ENCODE results near the gene TLN1.

TLN1 gene

GRCh38 chr9:35686222-35687203, 45.5 kb downstream of the TLN1 start:
- DNase-seq (ENCODE audit: low read depth in 2 of 2): no peak

DNA sequence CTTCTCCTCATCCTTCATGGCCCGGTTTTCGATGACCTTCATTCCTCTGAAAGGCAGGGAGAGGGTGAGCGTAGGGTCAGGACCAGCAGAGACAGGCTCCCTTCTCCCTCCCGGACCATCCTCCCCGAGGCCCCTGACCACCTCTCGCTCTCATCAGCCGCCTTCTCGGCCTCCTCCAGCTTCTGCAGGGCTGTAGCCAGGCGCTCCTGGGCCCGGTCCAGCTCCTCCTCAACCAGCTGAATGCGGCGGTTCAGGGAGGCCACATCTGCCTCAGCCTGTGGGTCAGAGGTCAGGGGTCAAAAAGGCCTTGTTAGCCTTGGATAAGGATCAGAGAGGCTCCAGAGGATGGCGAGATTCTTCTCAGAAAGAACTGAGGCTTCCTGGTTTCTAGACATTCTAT, 46.5 kb downstream of the TLN1 start:
- no peak for DNase-seq (ENCODE audit: low read depth in 2 of 2)

- DNase-seq (ENCODE audit: low read depth in 2 of 2): no peak
These were observed 47.1 kb downstream of the TLN1 start for GRCh38 chr9:35684921-35685320.

DNA sequence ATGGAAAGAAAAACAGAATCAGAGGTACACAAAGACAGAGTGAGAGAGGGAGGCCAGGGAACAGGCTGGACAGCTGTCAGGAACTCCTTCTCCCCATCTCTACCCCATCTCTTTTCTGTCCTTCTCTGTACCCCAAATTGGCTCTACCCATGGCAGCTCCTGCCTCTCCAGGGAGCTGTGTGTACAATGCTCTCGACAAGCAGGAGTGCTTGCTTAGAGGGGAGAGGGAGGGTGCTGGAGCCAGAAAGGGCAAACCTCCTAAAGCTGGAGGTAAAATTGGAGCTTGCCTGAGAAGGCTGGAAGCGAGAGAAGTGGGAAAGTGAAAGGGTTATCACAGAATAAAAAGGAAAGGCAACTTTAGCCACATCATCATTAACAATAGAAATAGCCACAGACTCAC, 48.7 kb downstream of the TLN1 start:
- DNase-seq (ENCODE audit: low read depth in 2 of 2): no peak

GRCh38 chr9:35682520-35683315, 49.3 kb downstream of the TLN1 start:
- no peak for DNase-seq (ENCODE audit: low read depth in 2 of 2)

DNA sequence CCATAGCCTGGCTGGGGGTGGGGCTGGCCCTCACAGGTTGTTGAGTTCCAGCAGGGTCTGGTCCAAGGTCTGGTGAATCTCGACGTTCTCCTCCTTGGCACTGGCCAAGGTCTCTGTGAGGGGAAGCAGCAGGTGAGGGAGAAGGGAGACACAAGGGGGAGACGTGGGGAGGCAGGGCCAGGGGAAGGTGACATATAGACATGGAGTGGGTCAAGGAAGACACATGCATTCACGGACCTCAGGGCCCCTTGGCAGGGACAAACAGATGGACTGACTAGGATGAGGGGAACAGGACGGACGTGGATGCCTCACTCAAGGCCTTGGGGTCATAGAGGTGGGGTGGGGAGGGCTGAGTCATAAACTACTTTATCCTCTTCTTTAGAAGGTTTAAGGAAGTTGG, 49.9 kb downstream of the TLN1 start:
- DNase-seq (ENCODE audit: low read depth in 2 of 2): no peak

DNA sequence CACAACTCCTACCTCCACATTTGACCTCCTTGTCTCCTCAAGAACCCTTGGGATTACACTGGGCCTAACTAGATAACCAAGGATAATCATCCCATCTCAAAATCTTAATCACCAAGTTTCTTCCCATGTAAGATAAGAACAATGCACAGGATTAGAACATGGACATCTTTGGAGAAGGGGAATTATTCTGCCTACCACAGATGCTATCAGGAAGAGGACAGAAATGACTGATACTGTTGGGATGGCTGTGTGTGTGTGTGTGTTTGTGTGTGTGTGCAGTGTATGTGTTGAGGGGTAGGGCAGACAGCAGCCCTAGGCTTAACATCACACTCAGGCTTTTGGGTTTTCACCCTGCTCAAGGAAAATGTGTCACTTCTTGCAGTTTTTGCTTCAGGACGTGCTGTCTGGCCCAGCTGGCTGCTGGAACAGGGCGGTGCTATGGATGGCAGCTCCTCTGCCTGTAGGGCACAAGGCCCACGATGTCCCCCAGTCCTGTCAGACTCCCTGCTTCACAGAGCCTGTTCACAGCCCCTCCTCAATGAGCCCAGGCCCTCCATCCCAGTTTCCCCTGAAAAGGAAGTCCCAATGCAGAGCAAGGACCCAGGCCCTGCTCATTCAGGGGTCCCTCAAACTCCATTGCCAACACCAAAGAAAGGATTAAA, 50.5 kb downstream of the TLN1 start:
- DNase-seq (ENCODE audit: low read depth in 2 of 2): no peak

DNA sequence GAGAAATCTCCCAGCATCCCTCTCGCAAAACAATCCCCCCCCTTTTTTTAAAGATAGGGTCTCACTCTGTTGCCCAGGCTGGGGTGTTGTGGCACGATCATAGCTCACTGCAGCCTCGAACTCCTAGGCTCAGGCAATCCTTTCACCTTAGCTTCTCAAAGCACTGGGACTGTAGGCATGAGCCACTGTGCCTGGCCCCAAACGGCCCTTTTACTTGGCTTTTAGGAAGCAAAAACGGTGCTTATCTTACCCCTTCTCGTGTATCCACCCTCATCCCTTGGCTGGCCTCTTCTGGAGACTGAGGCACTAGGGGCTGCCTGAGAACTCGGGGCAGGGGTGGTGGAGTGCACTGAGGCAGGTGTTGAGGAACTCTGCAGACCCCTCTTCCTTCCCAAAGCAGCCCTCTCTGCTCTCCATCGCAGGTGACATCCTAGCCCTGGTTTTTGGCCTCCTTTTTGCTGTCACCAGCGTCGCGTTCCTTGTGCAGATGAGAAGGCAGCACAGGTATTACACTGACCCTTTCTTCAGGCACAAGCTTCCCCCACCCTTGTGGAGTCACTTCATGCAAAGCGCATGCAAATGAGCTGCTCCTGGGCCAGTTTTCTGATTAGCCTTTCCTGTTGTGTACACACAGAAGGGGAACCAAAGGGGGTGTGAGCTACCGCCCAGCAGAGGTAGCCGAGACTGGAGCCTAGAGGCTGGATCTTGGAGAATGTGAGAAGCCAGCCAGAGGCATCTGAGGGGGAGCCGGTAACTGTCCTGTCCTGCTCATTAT, 51.5 kb downstream of the TLN1 start:
- DNase-seq (ENCODE audit: low read depth in 2 of 2): no peak

DNA sequence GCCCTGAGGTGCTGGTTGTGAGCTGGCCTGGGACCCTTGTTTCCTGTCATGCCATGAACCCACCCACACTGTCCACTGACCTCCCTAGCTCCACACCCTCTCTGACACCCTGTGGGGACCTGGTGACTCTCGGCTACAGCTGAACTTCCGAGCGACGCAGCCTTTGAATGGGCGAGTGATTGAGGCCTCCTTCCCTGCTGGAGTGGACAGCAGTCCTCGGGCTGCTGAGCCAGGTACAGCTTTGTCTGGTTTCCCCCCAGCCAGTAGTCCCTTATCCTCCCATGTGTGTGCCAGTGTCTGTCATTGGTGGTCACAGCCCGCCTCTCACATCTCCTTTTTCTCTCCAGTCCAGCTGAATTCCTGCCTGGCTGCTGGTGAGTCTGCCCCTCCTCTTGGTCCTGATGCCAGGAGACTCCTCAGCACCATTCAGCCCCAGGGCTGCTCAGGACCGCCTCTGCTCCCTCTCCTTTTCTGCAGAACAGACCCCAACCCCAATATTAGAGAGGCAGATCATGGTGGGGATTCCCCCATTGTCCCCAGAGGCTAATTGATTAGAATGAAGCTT, 52.1 kb downstream of the TLN1 start:
- no peak for DNase-seq (ENCODE audit: low read depth in 2 of 2)

DNA sequence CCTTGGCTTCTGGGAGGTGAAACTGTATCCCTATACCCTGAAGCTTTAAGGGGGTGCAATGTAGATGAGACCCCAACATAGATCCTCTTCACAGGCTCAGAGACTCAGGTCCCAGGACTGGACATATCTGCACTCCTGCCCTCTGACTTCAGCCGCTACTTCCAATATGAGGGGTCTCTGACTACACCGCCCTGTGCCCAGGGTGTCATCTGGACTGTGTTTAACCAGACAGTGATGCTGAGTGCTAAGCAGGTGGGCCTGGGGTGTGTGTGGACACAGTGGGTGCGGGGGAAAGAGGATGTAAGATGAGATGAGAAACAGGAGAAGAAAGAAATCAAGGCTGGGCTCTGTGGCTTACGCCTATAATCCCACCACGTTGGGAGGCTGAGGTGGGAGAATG, 52.9 kb downstream of the TLN1 start:
- DNase-seq (ENCODE audit: low read depth in 2 of 2): no peak

- DNase-seq (ENCODE audit: low read depth in 2 of 2): no peak
These were observed 56.1 kb downstream of the TLN1 start for GRCh38 chr9:35675732-35676392.

- no peak for DNase-seq (ENCODE audit: low read depth in 2 of 2)
These were observed 56.8 kb downstream of the TLN1 start for GRCh38 chr9:35675204-35675603.

DNA sequence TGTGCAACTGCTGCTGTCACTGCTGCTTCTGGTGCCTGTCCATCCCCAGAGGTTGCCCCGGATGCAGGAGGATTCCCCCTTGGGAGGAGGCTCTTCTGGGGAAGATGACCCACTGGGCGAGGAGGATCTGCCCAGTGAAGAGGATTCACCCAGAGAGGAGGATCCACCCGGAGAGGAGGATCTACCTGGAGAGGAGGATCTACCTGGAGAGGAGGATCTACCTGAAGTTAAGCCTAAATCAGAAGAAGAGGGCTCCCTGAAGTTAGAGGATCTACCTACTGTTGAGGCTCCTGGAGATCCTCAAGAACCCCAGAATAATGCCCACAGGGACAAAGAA, 58.0 kb downstream of the TLN1 start:
- DNase-seq (ENCODE audit: low read depth in 2 of 2): no peak

DNA sequence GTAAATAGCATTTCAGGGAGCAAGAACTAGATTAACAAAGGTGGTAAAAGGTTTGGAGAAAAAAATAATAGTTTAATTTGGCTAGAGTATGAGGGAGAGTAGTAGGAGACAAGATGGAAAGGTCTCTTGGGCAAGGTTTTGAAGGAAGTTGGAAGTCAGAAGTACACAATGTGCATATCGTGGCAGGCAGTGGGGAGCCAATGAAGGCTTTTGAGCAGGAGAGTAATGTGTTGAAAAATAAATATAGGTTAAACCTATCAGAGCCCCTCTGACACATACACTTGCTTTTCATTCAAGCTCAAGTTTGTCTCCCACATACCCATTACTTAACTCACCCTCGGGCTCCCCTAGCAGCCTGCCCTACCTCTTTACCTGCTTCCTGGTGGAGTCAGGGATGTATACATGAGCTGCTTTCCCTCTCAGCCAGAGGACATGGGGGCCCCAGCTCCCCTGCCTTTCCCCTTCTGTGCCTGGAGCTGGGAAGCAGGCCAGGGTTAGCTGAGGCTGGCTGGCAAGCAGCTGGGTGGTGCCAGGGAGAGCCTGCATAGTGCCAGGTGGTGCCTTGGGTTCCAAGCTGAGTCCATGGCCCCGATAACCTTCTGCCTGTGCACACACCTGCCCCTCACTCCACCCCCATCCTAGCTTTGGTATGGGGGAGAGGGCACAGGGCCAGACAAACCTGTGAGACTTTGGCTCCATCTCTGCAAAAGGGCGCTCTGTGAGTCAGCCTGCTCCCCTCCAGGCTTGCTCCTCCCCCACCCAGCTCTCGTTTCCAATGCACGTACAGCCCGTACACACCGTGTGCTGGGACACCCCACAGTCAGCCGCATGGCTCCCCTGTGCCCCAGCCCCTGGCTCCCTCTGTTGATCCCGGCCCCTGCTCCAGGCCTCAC, 58.6 kb downstream of the TLN1 start, which contains the start of gene CA9:
Gene CA9 (plus strand): TSS at position 797 of the 893 bp plus-strand sequence. CDS start 32 bp downstream, at position 829.
- no peak for DNase-seq (ENCODE audit: low read depth in 2 of 2)

DNA sequence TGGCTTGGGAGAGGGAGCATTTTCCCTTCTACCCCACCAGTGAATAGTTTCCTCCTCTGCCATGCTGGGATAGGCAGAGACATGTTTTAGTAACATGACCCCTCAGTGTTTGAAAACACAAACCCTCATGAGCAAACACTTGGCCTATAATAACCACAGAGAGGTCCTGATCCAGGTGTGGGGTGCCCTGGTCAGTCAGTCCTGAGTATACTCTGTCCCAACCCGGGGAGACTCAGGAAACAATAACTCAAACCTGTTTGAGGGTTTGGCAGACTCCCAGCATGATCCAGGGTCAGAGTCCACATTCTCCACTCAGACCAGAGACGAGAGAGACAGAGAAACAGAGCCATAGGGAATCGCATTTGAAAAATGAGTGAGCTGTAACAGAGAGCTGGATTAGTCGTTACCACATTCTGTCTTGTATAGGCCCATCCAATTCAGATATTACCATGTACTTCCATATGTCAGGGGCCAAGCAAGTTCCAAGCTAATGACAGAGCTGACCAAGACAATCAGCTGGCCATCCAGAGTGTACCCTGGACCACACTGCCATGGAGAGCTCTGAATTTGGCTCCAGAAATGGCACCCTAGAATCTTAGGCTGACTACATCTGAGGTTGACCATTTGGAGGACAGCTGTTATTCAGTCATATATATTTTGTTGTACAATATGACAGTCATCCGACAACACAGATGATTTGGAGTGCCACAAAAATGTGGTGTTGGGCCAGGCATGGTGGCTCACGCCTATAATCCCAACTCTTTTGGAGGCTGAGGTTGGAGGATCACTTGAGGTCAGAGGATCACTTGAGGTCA, 62.5 kb downstream of the TLN1 start:
- no peak for DNase-seq (ENCODE audit: low read depth in 2 of 2)

DNA sequence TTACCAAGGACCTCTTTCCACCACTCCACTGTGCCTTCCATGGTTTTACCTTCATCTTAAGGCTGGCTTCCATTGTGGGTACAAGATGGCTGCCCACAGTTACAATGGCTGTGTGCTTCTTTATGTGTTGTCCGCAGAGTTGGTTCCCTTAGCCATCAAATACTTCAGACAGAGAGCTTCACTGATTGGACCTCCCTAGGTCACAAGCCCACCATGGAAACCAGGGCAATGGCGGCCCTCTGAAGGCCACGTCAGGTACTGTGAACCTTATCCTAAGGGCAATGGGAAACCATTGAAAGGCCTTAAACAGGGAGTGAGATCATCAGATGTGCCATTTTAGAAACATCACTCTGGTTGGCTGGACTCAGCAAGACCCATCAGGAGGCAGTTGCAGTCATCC, 64.1 kb downstream of the TLN1 start:
- no peak for DNase-seq (ENCODE audit: low read depth in 2 of 2)

DNA sequence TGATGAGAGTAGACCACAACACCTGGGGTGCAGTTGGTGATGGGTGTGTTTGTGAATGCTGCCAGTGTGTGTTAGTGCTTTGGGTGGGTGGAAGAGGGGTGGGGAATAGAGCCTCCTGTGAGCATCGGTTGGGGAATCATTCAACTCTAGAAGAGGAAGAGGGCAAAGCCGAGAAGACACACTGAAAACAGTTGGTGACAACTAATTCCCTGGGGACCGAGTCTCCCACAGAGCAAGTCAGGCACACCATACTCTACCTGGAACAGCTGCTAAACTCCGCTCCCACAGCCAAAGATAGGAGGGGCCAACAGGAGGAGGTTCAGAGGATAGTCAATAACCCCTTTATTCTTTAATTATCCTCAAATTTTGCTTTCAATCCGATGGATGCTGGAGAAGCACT, 65.4 kb downstream of the TLN1 start:
- DNase-seq (ENCODE audit: low read depth in 2 of 2): no peak

DNA sequence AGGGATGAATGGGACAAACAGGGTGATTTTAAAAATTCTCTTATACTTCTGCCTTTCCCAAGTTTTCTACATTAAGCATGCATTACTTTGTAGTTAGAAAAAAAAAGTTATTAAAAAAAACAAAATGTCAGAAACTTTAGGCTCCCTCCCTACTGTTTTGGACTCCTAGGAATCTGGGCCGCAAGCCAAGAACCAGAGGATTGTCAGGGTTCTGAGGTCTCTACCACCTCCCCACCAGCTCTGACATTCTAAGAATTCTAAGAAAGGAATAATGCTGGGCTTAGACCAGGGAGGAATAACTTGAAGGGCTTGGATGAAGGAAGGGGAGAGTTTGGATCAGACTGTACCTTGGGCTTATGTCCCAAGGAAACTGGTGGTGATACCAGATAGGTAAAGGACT, 66.0 kb downstream of the TLN1 start:
- DNase-seq (ENCODE audit: low read depth in 2 of 2): no peak

DNA sequence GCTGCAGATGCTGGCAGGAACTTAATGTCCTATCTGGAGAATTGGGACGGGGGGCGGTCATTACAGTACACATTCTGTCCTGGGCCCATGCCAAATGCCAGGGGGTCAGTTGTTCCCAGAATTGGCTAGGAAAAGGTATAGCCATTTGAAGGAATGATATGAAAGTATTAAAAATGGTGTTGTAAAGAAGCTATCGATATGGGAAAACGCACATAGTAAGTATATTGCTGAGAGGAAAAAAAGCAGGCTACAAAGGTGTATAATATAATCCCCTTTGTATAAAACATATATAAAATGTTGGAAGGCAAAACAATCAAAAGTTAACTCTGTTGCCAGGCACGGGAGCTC, 66.5 kb downstream of the TLN1 start:
- DNase-seq (ENCODE audit: low read depth in 2 of 2): no peak
